Activated T-cell treated with anti-CD3 and anti-CD28 coated beads for 48 hours (primary cell): ENCODE measurements around the gene GSTM3.
"Not testable (repeated sequence)": the region's sequence is repeated elsewhere in the genome, so short reads cannot be mapped to it uniquely, and the experiment has no call there.

Experiments
- DNase-seq: peaks from one replicate; pipeline ENCODE4 v3.0.0-alpha.2; 2020; ENCODE audit warnings: low read depth

Gene GSTM3

GRCh38 chr1:109726728-109727373 is 14.0 kb downstream of the GSTM3 start:
- DNase-seq, result no peak

- DNase-seq, result no peak
Observed at GRCh38 chr1:109726007-109726406, 14.8 kb downstream of the GSTM3 start.

- no peak for DNase-seq
Observed at GRCh38 chr1:109725510-109725909, 15.3 kb downstream of the GSTM3 start.

GRCh38 chr1:109724933-109725332 is 15.9 kb downstream of the GSTM3 start:
- no peak for DNase-seq

- DNase-seq, result no peak
Observed at GRCh38 chr1:109722908-109723691, 17.7 kb downstream of the GSTM3 start.

- no peak for DNase-seq
Observed at GRCh38 chr1:109721971-109722370, 18.9 kb downstream of the GSTM3 start.

- DNase-seq, result no peak
Observed at GRCh38 chr1:109721042-109721441, 19.8 kb downstream of the GSTM3 start.

- DNase-seq, result no peak
Observed at GRCh38 chr1:109719337-109719837, 21.5 kb downstream of the GSTM3 start.

GRCh38 chr1:109718495-109718894 is 22.3 kb downstream of the GSTM3 start:
- DNase-seq, result no peak

GRCh38 chr1:109717729-109718128 is 23.1 kb downstream of the GSTM3 start:
- no peak for DNase-seq

- DNase-seq, result no peak
Observed at GRCh38 chr1:109716570-109717090, 24.2 kb downstream of the GSTM3 start.

- no peak for DNase-seq
Observed at GRCh38 chr1:109716121-109716520, 24.7 kb downstream of the GSTM3 start.

- DNase-seq, result no peak
Observed at GRCh38 chr1:109714661-109715372, 26.0 kb downstream of the GSTM3 start.

- no peak for DNase-seq
Observed at GRCh38 chr1:109713636-109714035, 27.2 kb downstream of the GSTM3 start.

GRCh38 chr1:109712321-109712864 is 28.4 kb downstream of the GSTM3 start:
- no peak for DNase-seq

- DNase-seq, result not testable (repeated sequence)
Observed at GRCh38 chr1:109711593-109712320, 29.1 kb downstream of the GSTM3 start, which contains the start of gene GSTM5. GSTM5 (plus strand) TSS chr1:109712251; CDS start chr1:109712313, 62 bp downstream.

GRCh38 chr1:109709822-109710221 is 31.0 kb downstream of the GSTM3 start:
- DNase-seq, result not testable (repeated sequence)

- not testable (repeated sequence) for DNase-seq
Observed at GRCh38 chr1:109708949-109709348, 31.9 kb downstream of the GSTM3 start.

GRCh38 chr1:109705411-109705810 is 35.4 kb downstream of the GSTM3 start:
- DNase-seq, result no peak

- DNase-seq, result no peak
Observed at GRCh38 chr1:109704173-109704572, 36.7 kb downstream of the GSTM3 start.

GRCh38 chr1:109702940-109703339 is 37.9 kb downstream of the GSTM3 start:
- not testable (repeated sequence) for DNase-seq
